ENCODE results near the gene FGD5. TPM values are rescaled to one million over a fixed set of nuclear protein-coding genes. Genes with fewer than 3 reads are reported as not detected.

FGD5 gene
- total and polyA plus RNA-seq, 9 of the 15 experiments (the other 6 are each of a cell fraction or from before 2014, with no cell fraction given) = 0.18 TPM; not detected in 8

DNA sequence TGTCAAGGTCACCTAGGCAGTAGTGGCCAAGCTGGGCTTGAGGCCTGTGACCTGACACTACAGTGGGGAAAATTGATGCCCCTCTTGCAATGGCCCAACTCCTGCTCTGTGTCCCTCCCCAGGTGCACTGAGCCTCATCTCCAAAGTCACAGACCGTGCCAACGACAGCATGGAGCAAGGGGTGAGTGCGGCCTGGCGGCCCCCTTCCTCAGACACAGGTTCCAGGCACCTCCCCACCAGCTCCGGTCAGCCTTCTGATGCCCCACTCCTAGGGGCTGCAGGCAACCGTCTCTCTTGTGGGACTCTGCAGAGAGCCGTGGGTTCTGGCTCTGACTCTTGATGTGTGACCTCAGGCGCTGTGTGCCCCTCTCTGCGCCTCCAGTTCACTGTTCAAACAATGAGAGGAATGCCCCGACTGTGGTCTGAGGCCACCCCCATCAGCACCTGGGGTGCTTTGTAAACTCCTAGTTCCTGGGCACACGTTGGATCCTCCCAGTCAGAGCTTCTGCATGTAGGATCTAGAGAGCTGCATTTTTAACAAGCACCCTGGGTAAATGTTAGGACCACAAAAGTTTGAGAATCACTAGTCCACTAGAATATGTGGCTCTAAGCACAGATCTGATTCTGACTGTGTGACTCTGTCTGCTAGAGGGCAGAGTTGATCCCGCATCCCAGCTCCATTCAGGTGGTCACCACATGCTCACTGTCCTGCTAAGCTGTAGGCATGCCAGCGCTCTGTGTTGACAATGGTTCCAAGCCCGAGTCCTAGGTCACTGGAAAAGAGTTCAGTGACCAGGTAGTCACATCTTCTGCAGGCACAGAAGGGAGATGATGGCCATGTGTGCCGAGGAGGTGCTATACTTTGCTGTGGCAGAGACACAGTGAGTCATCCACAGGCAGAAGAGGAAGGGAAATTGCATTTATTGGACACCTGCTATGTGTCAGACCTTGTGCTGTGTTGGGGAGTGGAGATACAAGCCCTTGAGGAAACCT lies 82.4 kb downstream of the FGD5 start:
- no peak overlapping the region for H3K27ac ChIP-seq (ENCODE audit: extremely low read depth, low read depth, low read length)
- DNase-seq (ENCODE audit: extremely low read depth in 1 of 4, low spot score in 3 of 4) (no peak), FAIRE-seq (peak; percentile 11), ATAC-seq (peak; percentile 28; the same call in 1 of the 3 replicates)
- CTCF ChIA-PET (ENCODE audit: low intra/inter-chr PET ratio) = no interaction called here
- 1% methylated on average over 15 of the region's 15 CpGs for WGBS (ENCODE audit: insufficient coverage, low coverage, missing lambda C conversion rate)
- TF ChIP-seq IFI16 (CRISPR knock-in tag; IDR thresholded peaks at IDR 0.05) (no peak), GATAD2B (IDR thresholded peaks at IDR 0.05; ENCODE audit: borderline replicate concordance) (no peak), KLF1 (tag; IDR thresholded peaks at IDR 0.05) (no peak), NONO (IDR thresholded peaks at IDR 0.05; ENCODE audit: low read depth in 2 of 2, low read length in 1 of 2) (no peak), FOXM1 (IDR thresholded peaks at IDR 0.05; ENCODE audit: low read depth) (no peak), FOXM1 (CRISPR knock-in tag; IDR thresholded peaks at IDR 0.05; ENCODE audit: low read depth) (no peak)
- TF ChIP-seq, protein P1, sequence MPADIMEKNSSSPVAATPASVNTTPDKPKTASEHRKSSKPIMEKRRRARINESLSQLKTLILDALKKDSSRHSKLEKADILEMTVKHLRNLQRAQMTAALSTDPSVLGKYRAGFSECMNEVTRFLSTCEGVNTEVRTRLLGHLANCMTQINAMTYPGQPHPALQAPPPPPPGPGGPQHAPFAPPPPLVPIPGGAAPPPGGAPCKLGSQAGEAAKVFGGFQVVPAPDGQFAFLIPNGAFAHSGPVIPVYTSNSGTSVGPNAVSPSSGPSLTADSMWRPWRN (IDR thresholded peaks at IDR 0.05; ENCODE audit: low read depth) = no peak
- no TSS peak for BruUV-seq (replicated peaks)
- H2AFZ ChIP-seq (ENCODE audit: low read depth, low read length) = no peak overlapping the region
- H4K20me1 ChIP-seq (replicated peaks; ENCODE audit: control insufficient read depth, insufficient read depth, low read length) = peaks cover 7% of the 10 kb centered on the region; the same call in 1 of the 2 replicates
- H3K9me1 ChIP-seq (ENCODE audit: control insufficient read depth, insufficient read depth, low read length) = no peaks in the 10 kb centered on the region
- H3K4me2 ChIP-seq (ENCODE audit: insufficient read depth, low read length) = no peak overlapping the region
- intact Hi-C loops (cut with micrococcal nuclease) (no loop called here), in situ Hi-C loops (cut with MboI) (loop anchor here (25.0 kb wide), 2 partner anchors 389 to 1239 kb away; no protein-coding TSS in a partner anchor)
- peaks cover 4% of the 10 kb centered on the region; the same call in 1 of the 2 replicates for H3K9me3 ChIP-seq (replicated peaks; ENCODE audit: control insufficient read depth, insufficient read depth, low read depth, low read length)
- no peaks in the 10 kb centered on the region for H3K4me1 ChIP-seq (replicated peaks in 1 of 2; ENCODE audit: control insufficient read depth in 2 of 2, insufficient read depth in 2 of 2, low read length in 2 of 2)
- no peaks in the 10 kb centered on the region for H3K79me2 ChIP-seq (ENCODE audit: control insufficient read depth, insufficient read depth, low read length)
- no peaks in the 10 kb centered on the region for H3K36me3 ChIP-seq (ENCODE audit: control insufficient read depth, insufficient read depth, low read length)
- H3K4me3 ChIP-seq = no peak overlapping the region
- POLR2A ChIA-PET = interaction anchor here (0.6 kb wide), 2 partner anchors 200 to 1654 kb away, joined by 3 read pairs; no protein-coding TSS in a partner anchor
- no peak overlapping the region for H3K9ac ChIP-seq (ENCODE audit: insufficient read depth in 1 of 2, low read depth in 2 of 2, low read length in 2 of 2)
- H3K27me3 ChIP-seq (ENCODE audit: control insufficient read depth in 2 of 2, insufficient read depth in 2 of 2, low read length in 2 of 2) = peaks cover 20 to 66% of the 10 kb centered on the region in 2 experiments; a peak in 4 of 5 replicates

Measured in K562 (cell line).